GM18505 (cell line): ENCODE results near the gene TIPIN.
"Not testable (repeated sequence)": the region's sequence is repeated elsewhere in the genome, so short reads cannot be mapped to it uniquely, and the experiment has no call there.

Source experiments
- ATAC-seq: cut with Tn5 transposase; IDR thresholded peaks from one replicate; pipeline ENCODE4 v1.9.1; 2021; ENCODE audit not compliant: unreplicated experiment
- POLR2A ChIP-seq: IDR thresholded peaks from 4 replicates; pipeline ENCODE4 v1.6.1; 2011; ENCODE audit warnings: borderline replicate concordance; ENCODE audit not compliant: insufficient read depth, insufficient read length; ENCODE audit errors: extremely low read depth

The TIPIN gene

DNA sequence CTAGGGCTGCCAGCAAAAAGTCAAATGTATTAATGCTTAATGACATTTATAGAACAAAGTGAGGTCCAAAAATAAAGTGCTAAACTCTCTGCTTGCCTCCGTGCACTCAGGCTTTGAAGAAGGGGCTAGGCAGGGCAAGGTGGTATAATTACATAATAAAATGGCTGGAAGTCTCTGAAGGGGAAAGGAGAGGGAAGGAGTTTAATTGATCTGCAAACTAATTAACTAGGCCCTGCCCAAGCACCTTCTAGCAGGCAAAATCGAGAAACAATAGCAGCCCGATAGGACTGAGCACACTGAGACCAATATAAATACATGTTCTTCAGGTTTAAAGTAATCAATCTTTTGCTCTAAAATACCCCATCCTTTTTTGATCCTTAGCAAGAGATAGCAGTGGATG is 50.1 kb downstream of the TIPIN start:
- TF ChIP-seq POLR2A: no peak
- ATAC-seq: no peak

DNA sequence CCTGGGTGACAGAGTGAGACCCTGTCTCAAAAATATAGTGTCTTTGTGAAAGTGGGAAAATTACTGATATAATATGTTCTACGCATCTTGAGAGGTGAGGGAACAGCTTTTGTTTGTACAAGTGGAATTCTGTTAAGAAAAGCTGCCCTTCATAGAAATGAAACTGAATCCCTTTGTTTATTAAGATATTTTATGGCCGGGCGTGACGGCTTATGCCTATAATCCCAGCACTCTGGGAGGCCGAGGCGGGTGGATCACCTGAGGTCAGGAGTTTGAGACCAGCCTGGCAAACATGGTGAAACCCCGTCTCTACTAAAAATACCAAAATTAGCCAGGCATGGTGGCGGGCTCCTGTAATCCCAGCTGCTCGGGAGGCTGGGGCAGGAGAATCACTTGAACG is 52.1 kb downstream of the TIPIN start:
- ATAC-seq: not testable (repeated sequence)

DNA sequence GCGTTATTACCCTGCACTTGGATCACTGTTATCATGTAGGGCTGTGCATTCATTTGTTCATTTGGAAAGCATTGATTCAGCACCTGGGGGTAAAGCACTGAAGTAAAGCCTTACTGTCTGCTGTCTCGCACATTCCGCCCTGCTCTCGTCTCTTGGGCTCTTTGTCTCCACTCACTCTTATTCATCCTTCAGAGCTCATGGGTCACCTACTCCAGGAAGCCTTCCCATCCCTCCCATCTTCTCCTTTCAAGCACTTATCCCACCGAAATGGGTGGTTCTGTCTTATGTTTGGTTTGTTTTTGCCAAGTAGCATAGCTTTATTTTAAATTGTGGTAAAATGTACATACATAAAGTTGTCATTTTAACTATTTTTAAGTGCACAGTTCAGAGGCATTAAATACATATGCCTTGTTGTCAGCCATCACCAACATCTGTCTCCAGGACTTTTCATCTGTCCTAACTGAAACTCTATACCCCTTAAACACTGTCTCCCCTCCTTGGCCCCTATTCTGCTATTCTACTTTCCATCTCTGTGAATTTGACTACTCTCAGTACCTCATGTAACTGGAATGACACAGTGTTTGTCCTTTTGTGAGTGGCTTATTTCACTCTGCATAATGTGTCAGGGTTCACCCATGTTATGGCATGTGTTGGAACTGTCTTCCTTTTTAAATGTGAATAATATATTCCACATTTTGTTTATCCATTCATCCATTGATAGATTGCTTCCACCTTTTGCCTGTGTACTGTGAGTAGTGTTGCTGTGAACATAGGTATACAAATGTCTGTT is 53.8 kb downstream of the TIPIN start:
- ATAC-seq: no peak
- TF ChIP-seq POLR2A: no peak

DNA sequence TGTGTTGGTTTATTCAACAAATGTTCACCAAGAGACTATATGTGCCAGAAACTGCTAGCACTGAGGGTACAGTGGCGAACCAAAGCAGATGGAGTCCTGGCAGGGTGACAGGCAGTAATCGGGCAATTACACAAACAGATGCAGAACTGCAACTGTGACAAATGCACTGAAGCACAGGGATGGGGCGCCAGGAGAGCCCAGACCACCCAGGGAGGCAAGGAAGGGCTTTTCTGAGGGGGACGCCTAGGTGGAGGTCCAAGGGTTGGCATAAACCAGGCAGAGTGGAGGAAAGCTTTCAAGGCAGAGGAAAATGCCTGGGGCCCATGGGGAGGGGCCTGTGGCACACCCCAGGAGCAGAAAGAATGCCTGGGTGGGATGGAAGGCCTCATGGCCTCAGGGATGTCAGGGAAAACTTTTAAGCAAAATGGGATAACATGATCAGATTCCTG is 57.7 kb downstream of the TIPIN start:
- TF ChIP-seq POLR2A: no peak
- ATAC-seq: no peak

DNA sequence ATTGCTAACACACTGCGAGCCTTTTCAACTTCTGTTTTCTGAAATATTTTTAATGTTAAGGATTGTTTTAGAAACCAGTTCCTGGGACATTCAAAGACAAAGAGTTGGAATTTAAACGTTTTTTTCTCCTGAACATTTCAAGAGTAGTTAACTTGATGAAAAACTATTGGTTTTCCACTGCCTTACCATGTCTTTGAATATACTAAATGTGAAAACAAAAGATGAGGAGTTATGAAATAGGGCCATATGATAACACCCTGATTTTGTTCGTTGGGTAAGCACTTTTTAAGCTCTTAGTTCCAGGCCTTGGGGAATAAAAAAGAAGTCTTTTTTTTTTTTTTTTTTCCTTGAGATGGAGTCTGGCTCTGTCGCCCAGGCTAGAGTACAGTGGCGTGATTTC is 60.3 kb downstream of the TIPIN start:
- TF ChIP-seq POLR2A: no peak
- ATAC-seq: no peak

DNA sequence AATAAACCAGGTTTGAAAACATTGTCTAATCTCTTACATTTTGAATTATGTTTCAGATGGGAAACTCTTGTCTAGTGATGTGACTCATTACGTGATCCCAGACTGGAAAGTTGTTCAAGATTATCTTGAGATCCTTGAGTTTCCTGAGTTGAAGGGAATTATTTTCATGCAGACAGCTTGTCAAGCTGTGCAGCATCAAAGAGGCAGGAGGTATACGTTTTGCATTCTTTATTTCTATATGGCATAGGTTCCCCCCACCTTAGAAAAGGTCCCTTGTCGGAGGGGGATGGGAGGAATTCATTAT is 61.6 kb downstream of the TIPIN start:
- no peak for TF ChIP-seq POLR2A

DNA sequence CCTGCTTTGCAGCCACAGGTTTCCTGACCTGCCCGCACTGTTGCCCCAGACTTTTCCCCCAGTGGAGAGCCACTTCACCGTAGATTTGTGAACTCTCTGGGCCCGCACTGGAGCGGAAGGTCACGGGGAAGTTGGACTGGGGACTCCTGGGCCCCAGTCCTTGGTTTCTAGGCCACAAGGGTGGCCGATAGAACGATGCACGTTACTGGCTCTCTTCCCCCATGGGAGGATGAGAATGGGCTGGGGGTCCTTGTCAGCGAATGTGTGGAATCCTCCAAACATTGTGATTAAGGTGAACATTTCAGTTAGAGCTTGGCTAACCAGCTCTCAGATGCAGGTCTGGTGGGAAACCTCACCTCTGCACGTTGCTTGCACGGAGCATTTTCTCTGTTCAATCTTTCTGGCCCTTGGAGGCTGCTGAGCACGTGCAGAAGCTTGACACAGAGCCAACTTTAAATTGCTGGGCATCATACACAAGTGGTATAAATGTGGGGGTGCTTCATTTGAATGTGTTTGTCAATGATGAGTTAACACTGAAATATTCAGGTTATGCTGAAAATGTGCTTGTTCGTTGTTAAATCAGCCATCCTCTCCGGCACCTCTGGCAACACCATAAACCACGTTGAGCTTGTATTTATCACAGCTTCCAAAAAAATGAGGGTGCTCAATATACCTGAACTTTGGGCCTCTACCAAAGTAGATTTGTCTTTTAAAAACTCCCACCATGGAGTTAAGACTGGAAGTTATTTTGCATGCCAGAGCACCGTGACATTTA is 62.1 kb downstream of the TIPIN start:
- peak; percentile 30 for ATAC-seq
- TF ChIP-seq POLR2A: no peak

More for the DNA sequence above, 61.6 kb downstream of the TIPIN start:
- ATAC-seq: no peak

DNA sequence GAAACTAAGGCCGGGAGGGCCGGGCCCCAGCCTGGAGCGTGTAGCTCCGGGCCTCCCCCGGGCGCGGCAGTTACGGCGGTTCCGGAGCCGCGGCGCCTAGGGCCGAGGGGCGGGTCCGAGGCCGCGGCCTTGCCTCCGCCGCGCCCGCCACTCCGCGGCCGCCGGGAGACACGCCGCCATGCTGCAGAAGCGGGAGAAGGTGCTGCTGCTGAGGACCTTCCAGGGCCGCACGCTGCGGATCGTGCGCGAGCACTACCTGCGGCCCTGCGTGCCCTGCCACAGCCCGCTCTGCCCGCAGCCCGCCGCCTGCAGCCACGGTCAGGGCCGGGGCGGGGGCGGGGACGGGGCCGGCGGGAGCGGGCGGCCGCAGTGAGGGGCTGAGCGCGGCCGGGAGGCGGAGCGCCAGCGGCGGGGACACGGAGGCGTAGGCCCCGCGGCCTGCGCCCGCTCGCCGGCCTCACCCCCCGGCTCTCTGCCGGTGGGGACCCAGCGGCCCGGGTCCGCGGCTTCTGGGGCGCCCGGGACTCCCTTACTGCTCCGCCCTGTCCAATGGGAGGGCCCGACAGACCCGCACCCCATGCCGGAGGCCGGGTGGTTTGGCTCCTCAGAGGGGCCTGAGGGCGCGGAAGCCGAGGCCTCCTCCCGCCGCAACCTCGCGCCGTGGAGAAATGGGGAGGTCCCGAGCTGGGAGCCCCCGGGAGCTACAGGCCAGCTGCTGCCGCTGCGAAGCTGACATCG is 62.9 kb downstream of the TIPIN start, which contains the start of gene DIS3L:
TSS of gene DIS3L (plus strand) at position 150 of the 738 bp plus-strand sequence. CDS start at position 179, 29 bp downstream.
- peak; percentile 74 for TF ChIP-seq POLR2A
- peak; percentile 57 for ATAC-seq

DNA sequence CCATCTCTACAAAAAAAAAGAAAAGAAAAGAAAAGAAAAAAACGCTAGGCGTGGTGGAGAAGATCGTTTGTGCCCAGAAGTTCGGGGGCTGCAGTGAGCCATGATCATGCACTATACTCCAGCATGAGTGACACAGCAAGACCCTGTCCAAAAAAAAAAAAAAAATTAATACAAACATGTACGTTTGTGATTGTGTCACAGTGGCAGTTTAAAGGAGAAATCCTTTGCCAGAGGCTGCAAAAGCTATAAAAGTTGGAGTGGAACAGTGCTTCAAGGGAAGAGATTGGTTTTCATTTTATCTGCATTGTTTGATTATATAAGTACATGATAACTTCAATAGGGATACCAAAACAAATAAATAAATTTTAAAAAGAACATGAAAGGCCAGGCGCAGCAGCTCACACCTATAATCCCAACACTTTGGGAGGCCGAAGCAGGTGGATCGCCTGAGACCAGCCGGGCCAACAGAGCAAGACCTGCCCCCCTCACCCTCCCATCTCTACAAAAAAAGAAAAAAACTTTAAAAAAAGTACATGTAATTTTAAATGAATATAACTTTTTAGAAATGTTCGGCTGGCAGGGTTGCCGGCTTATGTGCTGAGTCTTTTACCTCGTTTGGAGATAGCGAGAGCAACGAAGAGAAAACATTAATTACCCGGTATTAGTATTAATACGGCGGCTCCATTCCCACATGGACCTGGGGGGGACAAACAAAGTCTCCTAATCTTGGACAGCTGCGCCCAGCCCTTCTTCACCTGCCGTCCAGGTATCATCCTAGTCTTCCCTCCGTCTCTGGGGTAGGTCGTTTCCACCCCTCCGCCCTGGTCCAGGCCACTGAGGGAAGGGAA is 63.7 kb downstream of the TIPIN start:
- ATAC-seq: no peak
- TF ChIP-seq POLR2A: no peak

DNA sequence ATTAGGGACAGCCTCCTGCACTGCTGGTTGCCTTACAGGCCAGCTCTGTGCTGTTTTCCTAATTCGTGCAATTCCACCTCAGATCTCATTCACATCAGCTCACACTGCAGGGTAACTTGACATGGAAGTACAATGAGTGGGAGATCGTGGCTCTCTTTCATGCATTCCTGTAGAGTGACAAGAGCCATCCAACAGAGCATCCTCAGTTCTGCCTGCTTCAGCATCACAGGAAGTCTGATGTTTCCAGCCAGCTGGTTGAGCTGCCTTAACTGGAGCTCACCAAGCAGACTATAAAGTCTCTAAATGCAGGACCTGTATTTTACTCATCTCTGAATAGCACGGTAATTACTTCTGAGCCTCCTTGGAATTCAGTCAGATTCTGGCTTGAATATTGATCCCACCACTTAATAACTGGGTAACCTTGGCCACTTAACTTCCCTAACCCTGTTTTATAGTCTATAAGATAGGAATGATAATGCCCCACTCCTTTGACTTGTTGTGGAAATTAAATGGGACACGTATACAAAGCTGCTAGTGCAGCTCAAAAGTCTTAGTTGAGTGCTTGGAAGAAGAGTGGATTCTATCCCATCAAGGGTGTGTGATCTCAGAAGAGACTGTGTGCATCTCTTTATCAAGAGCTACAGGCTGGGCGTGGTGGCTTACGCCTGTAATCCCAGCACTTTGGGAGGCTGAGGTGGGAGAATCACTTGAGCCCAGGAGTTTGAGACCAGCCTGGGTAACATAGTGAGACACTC is 64.5 kb downstream of the TIPIN start:
- TF ChIP-seq POLR2A: no peak
- no peak for ATAC-seq

DNA sequence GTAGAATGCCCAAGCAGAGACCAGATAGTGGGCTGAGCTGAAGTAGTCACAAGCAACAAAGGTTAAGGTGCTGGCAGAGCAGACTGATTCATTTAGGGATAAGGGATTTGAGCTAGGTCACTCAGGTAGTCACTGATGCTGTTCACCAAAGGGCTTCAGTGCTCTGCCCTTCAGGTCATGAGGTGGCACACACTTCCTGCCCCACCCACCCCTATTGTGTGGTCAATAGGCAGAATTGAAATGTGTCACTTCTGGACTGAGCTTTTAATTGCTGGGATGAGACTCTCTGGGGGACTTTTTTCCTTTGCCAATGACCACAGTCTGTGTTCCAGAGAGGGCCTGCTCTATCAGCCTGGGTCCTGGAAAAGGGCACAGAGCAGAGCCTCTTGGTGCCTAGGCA is 66.0 kb downstream of the TIPIN start:
- TF ChIP-seq POLR2A: no peak
- no peak for ATAC-seq

DNA sequence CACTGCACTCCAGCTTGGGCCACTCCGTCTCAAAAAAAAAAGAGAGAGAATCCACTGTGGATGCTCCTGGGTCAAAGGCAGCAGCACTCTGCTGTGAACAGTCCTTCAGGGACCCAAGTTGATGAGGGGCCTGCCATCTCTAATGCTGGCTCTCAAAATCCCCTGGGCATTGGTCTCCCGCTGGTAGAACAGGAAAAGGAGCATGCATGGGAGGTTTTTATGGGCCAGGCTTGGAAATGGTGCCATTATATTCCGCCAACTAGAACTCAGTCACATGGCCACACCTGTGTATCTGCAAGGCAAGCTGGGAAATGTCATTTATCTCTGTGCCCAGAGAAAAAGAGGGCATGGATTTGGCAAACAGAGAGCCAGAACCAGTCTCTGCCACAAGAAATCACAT is 66.5 kb downstream of the TIPIN start:
- no peak for TF ChIP-seq POLR2A
- no peak for ATAC-seq

DNA sequence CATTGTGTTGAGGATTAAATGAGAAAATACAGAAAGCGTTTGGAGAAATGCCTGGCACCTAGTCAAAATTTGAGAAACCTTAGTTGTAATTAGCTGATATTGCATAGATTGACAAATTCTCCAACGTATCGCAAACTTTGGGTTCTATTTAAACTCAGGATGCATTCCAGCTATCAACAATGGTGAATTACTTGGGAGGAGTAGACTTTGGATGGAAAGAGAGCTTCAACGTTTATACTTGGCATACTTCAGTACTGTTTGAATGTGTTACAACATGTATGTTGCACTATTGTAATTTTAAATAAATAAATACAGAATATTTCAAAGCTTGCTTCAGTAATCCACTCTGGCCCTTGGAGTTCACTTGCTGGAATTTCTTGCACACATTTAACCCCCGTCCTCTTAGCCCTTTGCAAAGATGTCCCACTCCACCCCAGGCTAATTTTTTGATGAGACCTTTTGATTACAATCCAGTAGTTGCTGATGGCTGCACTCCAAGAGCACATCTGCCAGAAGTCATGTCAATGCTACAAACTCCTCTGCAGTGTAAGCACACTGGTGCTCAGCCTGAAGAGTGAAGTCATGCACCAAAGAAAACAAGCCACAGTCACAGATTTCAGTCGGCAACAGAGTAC is 67.8 kb downstream of the TIPIN start:
- no peak for TF ChIP-seq POLR2A
- ATAC-seq: no peak
